ENCODE data around the gene GPR84. TPM values are rescaled to one million over a fixed set of nuclear protein-coding genes. Genes with fewer than 3 reads are reported as not detected.
A peak's percentile ranks its signal among the peaks of the same experiment; 100 is the strongest.

GPR84 gene
- total RNA-seq, 1 donor, result not detected

DNA sequence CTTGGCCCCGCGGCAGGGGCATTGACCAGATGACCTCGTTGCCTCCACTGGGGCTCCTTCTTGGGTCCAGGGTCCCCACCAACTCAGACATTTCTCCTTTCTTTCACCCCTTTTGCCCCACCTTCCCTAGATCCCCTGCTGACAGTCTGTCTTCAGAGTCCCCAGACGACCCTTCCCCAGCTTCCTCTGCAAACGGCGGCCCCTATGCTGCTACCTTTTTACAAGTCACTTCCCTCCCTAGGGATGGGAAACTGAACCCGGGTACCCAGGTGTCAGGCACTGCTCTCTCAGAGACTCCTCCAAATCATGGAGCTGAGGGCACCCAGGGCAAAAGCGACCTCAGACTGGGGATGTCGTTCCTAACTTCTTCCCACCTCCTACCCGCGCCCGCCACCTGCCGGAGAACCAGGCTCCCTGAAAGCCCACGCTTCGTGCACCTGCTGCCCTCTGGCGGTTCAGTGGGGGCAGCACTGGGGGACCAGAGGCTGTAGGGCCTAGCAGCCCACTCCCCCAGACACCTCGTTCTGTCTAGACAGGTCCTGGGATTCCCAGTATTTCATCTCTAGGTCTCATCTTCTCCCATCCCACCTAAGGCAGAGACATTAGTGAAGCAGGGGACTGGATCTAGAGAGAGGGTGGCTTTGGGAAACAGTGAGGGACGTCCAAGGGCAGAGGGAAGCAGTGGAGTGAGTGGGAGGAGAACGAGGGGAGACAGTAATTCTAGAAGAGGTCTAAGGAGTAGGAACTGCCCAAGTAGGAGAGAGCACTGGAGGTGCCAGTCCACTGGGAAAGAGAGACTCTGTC lies 15.3 kb upstream of the GPR84 start:
- DNase-seq (ENCODE audit: low read depth), result peak; percentile 86
- H3K4me3 ChIP-seq (ENCODE audit: low read depth, low read length), result peak overlapping the region; percentile 67
- TF ChIP-seq, protein P1, sequence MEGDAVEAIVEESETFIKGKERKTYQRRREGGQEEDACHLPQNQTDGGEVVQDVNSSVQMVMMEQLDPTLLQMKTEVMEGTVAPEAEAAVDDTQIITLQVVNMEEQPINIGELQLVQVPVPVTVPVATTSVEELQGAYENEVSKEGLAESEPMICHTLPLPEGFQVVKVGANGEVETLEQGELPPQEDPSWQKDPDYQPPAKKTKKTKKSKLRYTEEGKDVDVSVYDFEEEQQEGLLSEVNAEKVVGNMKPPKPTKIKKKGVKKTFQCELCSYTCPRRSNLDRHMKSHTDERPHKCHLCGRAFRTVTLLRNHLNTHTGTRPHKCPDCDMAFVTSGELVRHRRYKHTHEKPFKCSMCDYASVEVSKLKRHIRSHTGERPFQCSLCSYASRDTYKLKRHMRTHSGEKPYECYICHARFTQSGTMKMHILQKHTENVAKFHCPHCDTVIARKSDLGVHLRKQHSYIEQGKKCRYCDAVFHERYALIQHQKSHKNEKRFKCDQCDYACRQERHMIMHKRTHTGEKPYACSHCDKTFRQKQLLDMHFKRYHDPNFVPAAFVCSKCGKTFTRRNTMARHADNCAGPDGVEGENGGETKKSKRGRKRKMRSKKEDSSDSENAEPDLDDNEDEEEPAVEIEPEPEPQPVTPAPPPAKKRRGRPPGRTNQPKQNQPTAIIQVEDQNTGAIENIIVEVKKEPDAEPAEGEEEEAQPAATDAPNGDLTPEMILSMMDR (IDR thresholded peaks at IDR 0.05; ENCODE audit: insufficient read depth, low read depth, low read length), result peak; percentile 100

DNA sequence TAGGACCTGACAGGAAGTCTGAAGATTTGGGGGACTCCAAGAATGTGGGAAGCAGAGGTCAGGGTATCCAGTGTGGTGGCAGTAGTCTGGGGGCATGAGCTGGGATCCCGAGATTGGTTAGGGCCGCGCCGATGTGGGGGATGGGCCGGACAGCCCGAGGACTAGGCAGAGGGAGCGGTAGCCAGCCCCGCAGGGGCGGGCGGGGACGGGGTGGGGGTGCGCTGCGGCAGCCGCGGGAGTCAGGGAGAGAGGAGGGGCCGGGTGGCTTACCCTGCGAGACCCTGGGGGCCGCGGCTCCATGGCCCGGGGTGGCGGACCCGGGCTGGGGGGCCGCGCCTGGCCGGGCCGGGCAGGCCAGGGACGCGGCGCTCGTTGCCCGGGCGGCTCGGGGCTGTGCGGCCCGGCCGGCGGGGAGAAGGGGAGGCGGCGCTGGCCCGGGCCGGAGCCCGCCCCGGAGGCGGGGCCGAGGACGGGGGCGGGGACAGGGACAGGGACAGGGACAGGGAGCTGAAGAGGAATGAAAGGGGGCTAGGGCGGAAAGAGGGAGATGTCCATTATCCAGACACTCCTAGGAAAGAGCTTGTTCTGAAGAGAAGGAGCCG lies 14.6 kb upstream of the GPR84 start:
- TF ChIP-seq, protein P1 (IDR thresholded peaks at IDR 0.05; ENCODE audit: insufficient read depth, low read depth, low read length), result no peak
- H3K4me3 ChIP-seq (ENCODE audit: low read depth, low read length), result peak overlapping the region; percentile 67
- DNase-seq (ENCODE audit: low read depth), result no peak

DNA sequence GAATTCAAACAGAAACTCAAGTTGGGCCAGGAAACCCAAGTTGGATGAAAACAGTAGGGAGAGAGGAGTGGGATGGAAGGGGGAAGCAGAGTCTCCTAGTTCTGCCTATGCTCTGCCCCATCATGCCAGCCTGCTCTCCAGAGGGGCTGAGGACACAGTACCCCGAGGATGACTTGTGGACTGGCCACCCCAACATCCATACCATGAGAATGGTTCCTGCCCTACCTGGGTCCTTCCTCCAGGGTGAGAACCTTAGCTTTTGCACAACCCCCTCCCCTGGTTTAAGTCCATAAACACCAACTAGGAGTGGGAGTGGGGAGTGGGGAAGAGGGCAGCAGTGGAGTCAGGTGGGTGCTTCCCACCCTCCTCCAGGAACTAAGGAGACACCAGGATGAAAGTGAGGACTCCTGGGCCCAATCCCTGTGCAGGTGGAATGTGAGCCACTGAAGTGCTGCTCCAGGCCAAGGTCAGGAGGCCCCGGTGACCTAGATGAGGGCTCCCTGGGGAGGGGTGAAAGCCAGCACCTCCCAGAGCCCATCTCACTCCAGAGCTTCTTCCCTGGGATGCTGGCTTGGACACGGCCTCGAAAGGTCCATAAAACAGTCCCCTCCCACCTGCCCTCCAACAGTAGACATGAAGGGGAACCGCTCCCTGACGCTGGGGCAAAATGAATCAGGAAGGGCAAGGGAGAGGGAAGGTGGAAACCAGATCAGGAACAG lies 13.7 kb upstream of the GPR84 start:
- H3K4me3 ChIP-seq (ENCODE audit: low read depth, low read length), result peak overlapping the region; percentile 67
- no peak for DNase-seq (ENCODE audit: low read depth)
- TF ChIP-seq, protein P1 (IDR thresholded peaks at IDR 0.05; ENCODE audit: insufficient read depth, low read depth, low read length), result no peak

DNA sequence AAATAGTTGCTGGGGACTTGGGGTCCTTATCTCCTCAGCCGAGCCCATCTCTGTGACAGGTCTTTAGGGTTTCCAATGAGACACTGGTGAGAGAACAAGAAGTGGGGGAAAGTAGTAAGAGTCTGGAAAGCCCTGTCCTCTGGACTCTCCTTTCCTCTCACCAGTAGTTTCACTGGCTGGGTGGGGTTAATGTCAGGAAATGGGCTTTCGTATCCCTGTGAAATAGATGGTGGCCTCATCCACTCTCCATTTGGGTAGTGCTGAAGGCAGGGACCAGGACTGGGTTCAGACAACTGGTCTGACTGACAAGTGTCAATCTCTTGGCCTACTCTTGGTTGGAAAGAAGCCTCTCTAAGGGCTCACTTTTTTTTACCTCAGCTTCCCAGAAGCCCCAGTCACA lies 12.7 kb upstream of the GPR84 start:
- DNase-seq (ENCODE audit: low read depth), result no peak
- H3K4me3 ChIP-seq (ENCODE audit: low read depth, low read length), result no peak overlapping the region
- TF ChIP-seq, protein P1 (IDR thresholded peaks at IDR 0.05; ENCODE audit: insufficient read depth, low read depth, low read length), result no peak

DNA sequence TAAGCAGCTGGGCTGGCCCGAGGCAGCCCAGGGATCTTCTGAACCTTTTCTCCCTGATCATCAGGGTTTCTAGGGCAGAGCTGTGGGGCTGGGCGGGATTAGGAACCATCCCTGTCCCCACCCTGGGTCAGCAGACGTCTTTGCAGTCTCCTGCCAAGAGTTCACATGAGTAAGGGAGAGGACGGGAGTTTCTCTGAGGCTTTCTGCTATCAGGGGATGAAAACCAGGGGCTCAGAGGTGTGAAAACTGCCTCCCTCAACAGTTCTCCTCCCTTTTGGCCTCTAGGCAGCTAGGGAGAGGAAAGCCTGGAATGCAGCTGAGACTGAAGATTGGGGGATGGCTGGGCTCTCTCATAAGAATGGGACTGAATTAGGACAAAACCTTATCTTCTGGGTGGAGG lies 12.3 kb upstream of the GPR84 start:
- H3K4me3 ChIP-seq (ENCODE audit: low read depth, low read length), result no peak overlapping the region
- TF ChIP-seq, protein P1 (IDR thresholded peaks at IDR 0.05; ENCODE audit: insufficient read depth, low read depth, low read length), result no peak
- peak; percentile 48 for DNase-seq (ENCODE audit: low read depth)

DNA sequence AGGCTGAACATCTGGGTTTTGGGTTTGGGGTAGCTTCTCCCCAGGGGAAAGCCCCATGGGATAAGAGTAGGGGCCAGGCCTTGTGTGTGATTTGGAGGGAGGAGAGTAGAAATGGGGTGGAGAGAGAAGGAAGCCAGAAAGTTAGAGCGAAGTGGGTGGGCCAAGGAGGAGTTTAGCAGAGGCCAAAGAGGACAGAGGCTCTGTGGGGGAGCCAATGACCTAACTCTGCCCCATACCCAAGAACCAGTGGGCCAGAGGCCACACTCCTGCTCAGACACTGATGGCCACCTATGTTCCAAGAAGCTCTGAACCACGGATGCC lies 10.9 kb upstream of the GPR84 start:
- TF ChIP-seq, protein P1 (IDR thresholded peaks at IDR 0.05; ENCODE audit: insufficient read depth, low read depth, low read length), result no peak
- H3K4me3 ChIP-seq (ENCODE audit: low read depth, low read length), result no peak overlapping the region
- no peak for DNase-seq (ENCODE audit: low read depth)
